Choroid plexus epithelial cell (primary cell): ENCODE measurements around the gene NECTIN3.

Experiments used
- DNase-seq: peaks from one replicate; pipeline ENCODE4 v3.0.0-alpha.2; 2010; ENCODE audit warnings: low read depth
- H3K4me3 ChIP-seq: 2 replicates; pipeline ENCODE4 v1.5.1; 2011; ENCODE audit warnings: low read depth, mild to moderate bottlenecking, control low read depth, low read length, moderate library complexity
- CTCF ChIP-seq: conservative IDR thresholded peaks from 2 replicates; pipeline ENCODE4 v1.5.1; 2011; ENCODE audit warnings: low read depth, mild to moderate bottlenecking, control low read depth, inconsistent platforms, low read length, moderate library complexity

Gene NECTIN3

GRCh38 chr3:111080413-111080812, 8.8 kb downstream of the NECTIN3 start:
- DNase-seq: peak; percentile 73
- H3K4me3 ChIP-seq: no peak overlapping the region
- peak; percentile 58 for TF ChIP-seq CTCF

GRCh38 chr3:111081008-111081545, 9.5 kb downstream of the NECTIN3 start:
- peak; percentile 68 for DNase-seq

GRCh38 chr3:111084911-111085310, 13.3 kb downstream of the NECTIN3 start:
- DNase-seq: no peak
- TF ChIP-seq CTCF: no peak
- H3K4me3 ChIP-seq: no peak overlapping the region

More at GRCh38 chr3:111081008-111081545, 9.5 kb downstream of the NECTIN3 start:
- no peak for TF ChIP-seq CTCF
- no peak overlapping the region for H3K4me3 ChIP-seq

DNA sequence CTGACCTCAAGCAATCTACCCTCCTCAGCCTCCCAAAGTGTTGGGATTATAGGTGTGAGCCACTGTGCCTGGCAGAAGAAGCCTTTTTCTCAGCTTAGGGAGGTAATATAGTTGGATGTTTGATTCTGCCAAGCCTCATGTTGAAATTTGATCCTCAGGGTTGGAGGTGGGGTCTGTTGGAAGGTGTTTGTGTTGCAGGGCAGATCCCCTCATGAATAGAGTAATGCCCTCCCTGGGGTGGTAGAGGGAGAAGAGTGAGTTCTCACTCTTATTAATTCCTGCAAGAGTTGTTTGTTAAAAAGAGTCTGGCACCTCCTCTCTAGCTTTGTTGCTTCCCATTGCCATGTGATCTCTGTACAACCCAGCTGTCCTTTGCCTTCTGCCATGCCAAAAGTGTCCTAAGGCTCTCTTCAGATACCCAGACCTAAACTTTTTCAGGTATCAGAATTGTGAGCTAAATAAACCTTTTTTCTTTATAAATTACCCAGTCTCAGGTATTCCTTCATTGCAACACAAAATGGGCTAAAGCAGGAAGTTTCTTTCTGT, 16.4 kb downstream of the NECTIN3 start:
- no peak for TF ChIP-seq CTCF
- H3K4me3 ChIP-seq: no peak overlapping the region
- no peak for DNase-seq

- no peak for TF ChIP-seq CTCF
- no peak for DNase-seq
- no peak overlapping the region for H3K4me3 ChIP-seq
Observed at GRCh38 chr3:111096487-111097209, 25.0 kb downstream of the NECTIN3 start.

- peak; percentile 36 for DNase-seq
- TF ChIP-seq CTCF: no peak
- H3K4me3 ChIP-seq: no peak overlapping the region
Observed at GRCh38 chr3:111103807-111104206, 32.2 kb downstream of the NECTIN3 start.
